GM06990 (cell line): ENCODE measurements around the gene IKZF4.
"Not testable (repeated sequence)": the region's sequence is repeated elsewhere in the genome, so short reads cannot be mapped to it uniquely, and the experiment has no call there.

Experiments used
- DNase-seq: peaks from one replicate; pipeline ENCODE4 v3.0.0-alpha.2; 2011; ENCODE audit not compliant: insufficient read length; ENCODE audit errors: extremely low read depth
- H3K27me3 ChIP-seq: replicated peaks from 2 replicates; pipeline ENCODE4 v1.6.0; 2011; ENCODE audit warnings: low read length; ENCODE audit not compliant: control insufficient read depth, insufficient read depth
- H3K36me3 ChIP-seq: 2 replicates; pipeline ENCODE4 v1.5.1; 2011; ENCODE audit warnings: low read length; ENCODE audit not compliant: control insufficient read depth, insufficient read depth
- H3K4me3 ChIP-seq: replicated peaks from 2 replicates; pipeline ENCODE4 v1.5.1; 2011; ENCODE audit warnings: low read depth, mild to moderate bottlenecking, control low read depth, low read length
- TF ChIP-seq, protein P1 (sequence below): IDR thresholded peaks from 2 replicates; pipeline ENCODE4 v1.5.1; 2011; ENCODE audit warnings: low read length, control low read depth, mild to moderate bottlenecking, inconsistent platforms; ENCODE audit not compliant: insufficient read depth, poor library complexity, severe bottlenecking

Gene IKZF4

DNA sequence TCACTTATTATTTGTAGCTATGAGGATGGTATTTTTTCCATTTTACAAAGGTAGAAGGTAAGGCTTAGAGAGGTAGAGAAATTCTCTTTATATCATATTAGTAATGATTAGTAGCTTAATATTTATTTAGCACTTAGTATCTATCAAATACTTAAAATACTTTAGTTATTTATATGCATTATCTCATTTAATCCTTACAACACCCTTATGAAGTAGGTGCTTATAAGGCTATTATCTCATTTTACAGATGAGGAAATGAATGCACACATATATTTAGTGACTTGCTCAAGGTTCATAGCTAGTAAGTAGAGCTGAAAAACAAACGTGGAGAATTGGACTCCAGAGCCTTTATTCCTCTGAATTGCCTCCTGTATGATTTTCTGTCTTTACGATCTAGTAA is 36.0 kb upstream of the IKZF4 start:
- H3K36me3 ChIP-seq: peaks cover 10% of the 10 kb centered on the region
- H3K27me3 ChIP-seq: no peaks in the 10 kb centered on the region
- H3K4me3 ChIP-seq: no peak overlapping the region
- TF ChIP-seq, protein P1, sequence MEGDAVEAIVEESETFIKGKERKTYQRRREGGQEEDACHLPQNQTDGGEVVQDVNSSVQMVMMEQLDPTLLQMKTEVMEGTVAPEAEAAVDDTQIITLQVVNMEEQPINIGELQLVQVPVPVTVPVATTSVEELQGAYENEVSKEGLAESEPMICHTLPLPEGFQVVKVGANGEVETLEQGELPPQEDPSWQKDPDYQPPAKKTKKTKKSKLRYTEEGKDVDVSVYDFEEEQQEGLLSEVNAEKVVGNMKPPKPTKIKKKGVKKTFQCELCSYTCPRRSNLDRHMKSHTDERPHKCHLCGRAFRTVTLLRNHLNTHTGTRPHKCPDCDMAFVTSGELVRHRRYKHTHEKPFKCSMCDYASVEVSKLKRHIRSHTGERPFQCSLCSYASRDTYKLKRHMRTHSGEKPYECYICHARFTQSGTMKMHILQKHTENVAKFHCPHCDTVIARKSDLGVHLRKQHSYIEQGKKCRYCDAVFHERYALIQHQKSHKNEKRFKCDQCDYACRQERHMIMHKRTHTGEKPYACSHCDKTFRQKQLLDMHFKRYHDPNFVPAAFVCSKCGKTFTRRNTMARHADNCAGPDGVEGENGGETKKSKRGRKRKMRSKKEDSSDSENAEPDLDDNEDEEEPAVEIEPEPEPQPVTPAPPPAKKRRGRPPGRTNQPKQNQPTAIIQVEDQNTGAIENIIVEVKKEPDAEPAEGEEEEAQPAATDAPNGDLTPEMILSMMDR: no peak
- no peak for DNase-seq

DNA sequence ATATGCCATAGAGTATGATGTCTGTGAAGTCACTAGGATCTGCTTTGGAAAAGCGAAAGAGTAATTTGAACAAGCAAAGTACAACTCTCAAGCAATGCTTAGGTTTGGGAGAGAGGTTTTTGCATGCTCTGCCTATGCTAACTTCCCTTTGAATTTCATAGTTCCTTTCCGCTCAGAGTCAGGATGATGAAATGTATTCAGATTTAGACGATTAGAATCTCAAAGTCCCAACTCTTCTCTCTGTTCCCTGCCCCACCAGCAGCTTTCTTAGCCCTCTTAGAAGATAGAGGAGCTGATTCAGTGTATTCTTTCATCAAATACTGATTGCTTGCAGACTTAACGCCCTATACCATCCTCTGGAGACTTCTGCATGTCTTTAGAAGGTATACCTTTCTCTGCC is 35.5 kb upstream of the IKZF4 start:
- Histone ChIP-seq H3K4me3 (no peak overlapping the region), H3K27me3 (no peaks in the 10 kb centered on the region), H3K36me3 (peaks cover 11% of the 10 kb centered on the region)
- TF ChIP-seq, protein P1: no peak
- no peak for DNase-seq

DNA sequence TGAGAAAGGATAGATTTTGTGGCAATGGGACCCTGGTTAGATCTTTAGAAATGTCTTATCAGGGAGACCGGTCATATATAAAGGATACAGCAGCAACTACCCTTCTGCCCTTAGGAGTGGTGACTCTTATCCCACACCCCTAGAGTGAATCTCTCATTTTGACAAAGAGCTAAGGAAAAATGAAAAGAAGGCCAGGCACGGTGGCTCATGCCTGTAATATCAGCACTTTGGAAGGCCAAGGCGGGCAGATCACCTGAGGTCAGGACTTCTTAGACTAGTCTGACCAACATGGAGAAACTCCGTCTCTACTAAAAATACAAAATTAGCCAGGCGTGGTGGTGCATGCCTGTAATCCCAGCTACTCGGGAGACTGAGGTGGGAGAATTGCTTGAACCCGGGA is 34.9 kb upstream of the IKZF4 start:
- H3K36me3 ChIP-seq: peaks cover 16% of the 10 kb centered on the region
- not testable (repeated sequence) for H3K4me3 ChIP-seq, DNase-seq, H3K27me3 ChIP-seq

DNA sequence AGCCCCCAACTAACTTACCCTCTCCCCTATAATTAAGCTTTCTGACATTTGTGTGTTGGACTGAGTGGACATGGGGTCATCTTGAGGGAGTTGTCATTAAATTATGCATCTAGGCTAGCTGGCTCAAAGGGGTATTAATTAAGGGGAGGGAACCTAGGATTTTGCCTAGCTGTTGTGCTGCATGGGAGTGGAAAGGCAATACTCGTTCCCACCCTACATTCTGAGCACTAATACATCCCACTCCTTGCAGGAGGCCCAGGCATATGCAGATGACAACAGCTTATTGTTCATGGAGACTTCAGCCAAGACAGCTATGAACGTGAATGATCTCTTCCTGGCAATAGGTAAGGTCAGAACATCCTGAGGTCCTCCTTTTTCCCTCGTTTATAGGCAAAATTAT is 29.7 kb upstream of the IKZF4 start:
- no peaks in the 10 kb centered on the region for H3K27me3 ChIP-seq
- H3K4me3 ChIP-seq: no peak overlapping the region
- TF ChIP-seq, protein P1: no peak
- peaks cover 29% of the 10 kb centered on the region for H3K36me3 ChIP-seq
- no peak for DNase-seq

- H3K36me3 ChIP-seq: peaks cover 25% of the 10 kb centered on the region
- no peak overlapping the region for H3K4me3 ChIP-seq
- no peaks in the 10 kb centered on the region for H3K27me3 ChIP-seq
- TF ChIP-seq, protein P1: no peak
- DNase-seq: no peak
These were observed 27.5 kb upstream of the IKZF4 start for GRCh38 chr12:55993230-55993853.

- DNase-seq: no peak
- Histone ChIP-seq H3K4me3 (no peak overlapping the region), H3K27me3 (no peaks in the 10 kb centered on the region), H3K36me3 (peaks cover 20% of the 10 kb centered on the region)
- TF ChIP-seq, protein P1: no peak
These were observed 25.5 kb upstream of the IKZF4 start for GRCh38 chr12:55995366-55995765.
